Measurements from ENCODE around the gene TRPV5.

The TRPV5 gene

DNA sequence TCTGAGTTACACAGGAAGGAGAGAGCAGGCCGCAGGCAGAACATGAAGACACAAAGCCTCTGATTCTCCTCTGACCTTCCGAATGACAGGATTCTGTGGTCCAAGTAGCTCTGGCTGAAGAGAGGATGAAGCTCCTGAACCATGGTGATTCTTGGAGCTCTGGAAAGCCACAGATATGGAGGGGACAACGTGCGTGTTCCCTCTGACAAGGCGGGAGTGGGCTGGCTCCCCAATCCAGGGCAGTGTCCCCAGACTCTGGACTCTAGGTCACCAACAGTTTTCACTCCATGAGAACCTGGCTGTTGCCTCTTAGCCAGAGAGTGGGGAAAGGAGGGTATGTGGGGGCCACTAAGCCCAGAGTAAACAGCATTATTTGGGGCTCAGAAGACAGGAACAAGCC, 40.6 kb downstream of the TRPV5 start:
- DNase-seq = no peak
- Mint-ChIP-seq H3K27me3 (peaks cover 3% of the 10 kb centered on the region), H3K9me3 (no peaks in the 10 kb centered on the region), H3K4me3 (no peak overlapping the region), H3K36me3 (ENCODE audit: low read depth) (no peaks in the 10 kb centered on the region), H3K27ac (no peak overlapping the region), H3K4me1 (ENCODE audit: low read depth) (no peaks in the 10 kb centered on the region)

DNA sequence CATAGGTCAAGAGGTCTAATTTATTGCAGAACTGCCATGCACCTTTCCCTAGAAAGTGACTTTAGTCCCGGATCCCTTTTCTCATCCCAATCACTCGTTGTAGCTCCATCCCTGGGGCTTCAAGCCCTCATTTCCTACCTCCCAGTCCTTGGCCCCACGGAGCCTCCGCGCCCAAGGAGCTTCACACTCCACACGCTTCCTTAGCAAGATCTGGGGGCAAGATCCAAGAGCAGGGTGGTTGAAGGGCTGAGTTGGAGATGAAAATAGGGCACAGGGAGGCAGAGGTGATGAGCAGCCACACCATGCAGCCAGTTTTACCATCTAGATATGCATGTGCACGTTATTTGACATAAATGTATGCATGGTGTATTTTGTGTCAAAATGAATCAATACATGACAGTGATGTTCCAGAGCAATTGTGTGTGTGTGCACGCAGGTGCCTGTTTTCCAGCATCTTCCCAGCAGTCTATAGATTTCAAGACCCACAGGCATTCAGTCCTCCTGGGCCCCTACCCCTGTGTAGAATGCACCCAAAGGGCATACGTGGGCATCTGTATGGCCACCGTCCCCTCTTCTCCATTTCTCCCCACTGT, 42.0 kb downstream of the TRPV5 start:
- no peaks in the 10 kb centered on the region for H3K36me3 Mint-ChIP-seq (ENCODE audit: low read depth)
- no peaks in the 10 kb centered on the region for H3K4me1 Mint-ChIP-seq (ENCODE audit: low read depth)
- H3K4me3 Mint-ChIP-seq = no peak overlapping the region
- no peak for DNase-seq
- no peaks in the 10 kb centered on the region for H3K27me3 Mint-ChIP-seq
- H3K27ac Mint-ChIP-seq = no peak overlapping the region
- no peaks in the 10 kb centered on the region for H3K9me3 Mint-ChIP-seq

DNA sequence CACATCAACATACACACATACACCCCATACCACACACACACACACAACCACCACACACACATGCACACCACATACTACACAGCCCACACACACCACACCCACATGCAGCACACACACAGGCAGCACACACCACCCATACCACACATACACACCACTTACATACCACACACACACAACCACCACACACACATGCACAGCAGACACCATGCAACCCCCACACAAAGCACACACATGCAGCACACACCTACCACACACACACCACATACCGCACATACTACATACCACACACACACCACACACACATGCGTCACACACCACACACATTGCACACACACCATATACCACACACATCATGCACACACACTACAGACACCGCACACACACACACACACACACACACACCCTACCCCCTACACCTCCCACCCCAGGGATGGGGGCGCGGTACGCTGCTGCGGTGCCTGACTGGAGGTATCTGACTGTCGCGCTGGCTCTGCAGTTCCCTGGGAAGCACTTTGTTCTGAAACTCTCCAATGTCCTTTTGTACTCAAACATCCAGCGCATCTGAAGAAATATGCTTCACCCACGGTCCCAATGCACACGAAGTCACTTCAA, 42.6 kb downstream of the TRPV5 start:
- Mint-ChIP-seq H3K27me3 (no peaks in the 10 kb centered on the region), H3K27ac (no peak overlapping the region), H3K9me3 (no peaks in the 10 kb centered on the region), H3K4me1 (ENCODE audit: low read depth) (no peaks in the 10 kb centered on the region), H3K36me3 (ENCODE audit: low read depth) (no peaks in the 10 kb centered on the region), H3K4me3 (no peak overlapping the region)
- DNase-seq = peak; percentile 9

DNA sequence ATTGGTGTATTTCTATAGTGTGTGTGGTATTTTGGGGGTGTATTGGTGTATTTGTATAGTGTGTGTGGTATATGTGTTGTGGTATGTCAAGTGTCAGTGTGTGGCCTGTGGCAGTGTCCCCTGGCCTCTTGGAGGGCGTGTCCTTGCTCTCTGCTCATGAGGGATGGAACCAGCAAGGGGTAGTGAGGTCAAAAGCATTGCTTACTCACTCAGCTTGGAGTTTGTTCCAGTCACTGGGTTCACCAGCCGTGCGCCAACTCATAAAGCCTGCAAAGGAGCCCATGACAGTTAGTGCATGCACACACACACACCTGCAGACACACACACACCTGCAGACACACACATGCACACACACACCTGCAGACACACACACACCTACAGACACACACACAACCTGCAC, 43.7 kb downstream of the TRPV5 start:
- Mint-ChIP-seq H3K4me1 (ENCODE audit: low read depth) (no peaks in the 10 kb centered on the region), H3K27ac (no peak overlapping the region), H3K27me3 (no peaks in the 10 kb centered on the region), H3K36me3 (ENCODE audit: low read depth) (no peaks in the 10 kb centered on the region), H3K4me3 (no peak overlapping the region), H3K9me3 (no peaks in the 10 kb centered on the region)
- DNase-seq = no peak

DNA sequence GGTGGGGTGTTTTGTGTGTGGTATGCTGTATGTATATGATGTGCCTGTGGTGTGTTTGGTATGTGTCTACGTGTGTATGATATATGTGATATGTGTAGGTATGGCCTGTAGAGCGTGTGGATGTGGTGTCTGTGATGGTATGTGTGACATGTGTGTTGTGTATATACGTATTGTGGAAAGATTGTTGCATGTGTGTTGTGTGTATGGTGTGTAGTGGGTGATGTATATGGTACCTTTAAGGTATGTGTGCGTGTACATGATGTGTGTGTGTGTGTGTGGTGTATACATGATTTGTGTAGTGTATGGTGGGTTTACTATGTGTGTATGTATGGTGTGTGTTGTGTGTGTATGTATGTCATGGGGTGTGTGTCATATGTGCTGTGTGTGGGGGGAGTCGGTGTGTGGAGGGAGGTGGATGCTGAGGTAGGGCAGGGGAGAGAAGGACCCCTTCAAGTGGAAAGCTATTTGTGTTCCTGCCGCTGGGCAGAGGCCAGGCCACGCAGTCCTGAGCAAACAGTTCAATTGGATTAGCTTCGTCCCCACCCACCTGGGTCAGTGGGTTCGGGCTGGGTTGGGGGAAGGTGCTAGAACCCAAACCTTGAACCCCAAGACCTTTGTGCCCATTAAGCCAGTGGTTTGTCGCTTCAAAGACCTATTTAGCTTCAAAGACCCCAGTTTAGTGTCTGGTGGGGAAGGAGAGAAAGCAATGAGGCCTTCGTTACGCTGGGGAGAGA, 46.1 kb downstream of the TRPV5 start:
- H3K27ac Mint-ChIP-seq = no peak overlapping the region
- no peaks in the 10 kb centered on the region for H3K27me3 Mint-ChIP-seq
- no peaks in the 10 kb centered on the region for H3K36me3 Mint-ChIP-seq (ENCODE audit: low read depth)
- no peak overlapping the region for H3K4me3 Mint-ChIP-seq
- H3K4me1 Mint-ChIP-seq (ENCODE audit: low read depth) = no peaks in the 10 kb centered on the region
- DNase-seq = no peak
- H3K9me3 Mint-ChIP-seq = no peaks in the 10 kb centered on the region

DNA sequence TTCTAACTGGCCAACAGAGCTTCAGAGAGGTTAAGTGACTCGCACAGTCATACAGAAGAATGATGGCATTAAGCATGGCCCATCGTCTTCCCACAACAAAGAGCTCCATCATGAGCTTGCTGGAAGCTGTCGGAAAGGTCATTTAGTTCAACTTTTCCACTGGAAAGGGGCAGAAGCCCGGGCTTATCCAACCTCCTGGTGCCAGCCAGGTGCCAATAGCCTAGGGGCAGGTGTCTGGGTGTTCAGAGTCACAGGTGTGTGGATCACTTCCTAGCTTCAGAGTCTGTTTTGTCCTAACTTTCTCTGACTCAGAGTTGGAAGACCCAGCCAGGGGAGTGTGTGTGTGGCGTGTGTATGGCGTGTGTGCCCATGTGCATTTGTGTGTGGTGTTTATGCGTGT, 46.7 kb downstream of the TRPV5 start:
- DNase-seq = no peak
- no peaks in the 10 kb centered on the region for H3K27me3 Mint-ChIP-seq
- no peaks in the 10 kb centered on the region for H3K9me3 Mint-ChIP-seq
- no peaks in the 10 kb centered on the region for H3K36me3 Mint-ChIP-seq (ENCODE audit: low read depth)
- no peaks in the 10 kb centered on the region for H3K4me1 Mint-ChIP-seq (ENCODE audit: low read depth)
- H3K4me3 Mint-ChIP-seq = no peak overlapping the region
- H3K27ac Mint-ChIP-seq = no peak overlapping the region

DNA sequence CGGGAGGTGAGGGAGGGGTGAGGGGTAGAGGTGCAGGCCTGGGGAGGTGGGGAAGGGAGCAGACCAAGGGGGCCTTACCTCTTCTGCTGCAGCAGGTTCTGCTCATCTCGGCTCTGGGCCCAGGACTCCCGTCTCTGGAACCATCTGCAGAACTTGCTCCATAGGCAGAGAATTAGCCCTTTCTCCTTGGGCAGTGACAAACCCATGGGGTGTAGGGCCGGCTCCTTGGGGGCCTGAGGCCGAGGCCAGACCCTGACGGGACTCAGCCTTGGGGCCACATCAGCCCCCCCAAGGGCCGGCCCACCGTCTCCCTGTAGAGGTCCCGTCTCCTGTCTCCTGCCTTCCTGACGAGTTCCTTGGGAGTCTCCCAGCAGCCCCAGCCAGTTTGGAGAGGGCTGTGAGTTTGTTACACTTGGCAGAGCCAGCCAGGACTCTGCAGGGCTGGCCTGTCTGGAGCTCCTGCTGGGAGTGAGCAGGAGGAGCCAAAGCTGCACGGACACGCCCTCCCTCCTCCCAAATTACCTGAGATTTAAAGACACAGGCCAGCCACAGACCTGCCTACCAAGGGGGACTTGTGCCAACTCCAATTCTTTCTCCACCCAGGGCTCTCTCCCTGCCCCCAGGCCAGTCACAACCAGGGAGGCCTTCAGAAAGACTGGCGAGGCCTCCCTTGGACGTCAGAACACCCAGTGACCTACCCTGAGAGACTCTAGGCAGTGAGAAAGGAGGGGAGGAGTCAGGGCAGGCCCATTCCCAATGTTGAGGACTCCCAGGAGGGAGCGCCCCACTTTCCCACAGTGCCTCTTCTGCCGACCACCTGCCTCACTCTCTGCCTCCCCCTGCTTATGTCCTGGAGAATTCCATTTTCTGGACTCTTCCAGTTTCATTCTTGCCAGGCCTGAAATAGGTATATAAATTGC, 48.0 kb downstream of the TRPV5 start, which contains the start of gene TRPV6:
Gene TRPV6, minus strand, starts transcription at position 435 of the 920 bp plus-strand sequence.
- H3K4me1 Mint-ChIP-seq (ENCODE audit: low read depth) = no peaks in the 10 kb centered on the region

DNA sequence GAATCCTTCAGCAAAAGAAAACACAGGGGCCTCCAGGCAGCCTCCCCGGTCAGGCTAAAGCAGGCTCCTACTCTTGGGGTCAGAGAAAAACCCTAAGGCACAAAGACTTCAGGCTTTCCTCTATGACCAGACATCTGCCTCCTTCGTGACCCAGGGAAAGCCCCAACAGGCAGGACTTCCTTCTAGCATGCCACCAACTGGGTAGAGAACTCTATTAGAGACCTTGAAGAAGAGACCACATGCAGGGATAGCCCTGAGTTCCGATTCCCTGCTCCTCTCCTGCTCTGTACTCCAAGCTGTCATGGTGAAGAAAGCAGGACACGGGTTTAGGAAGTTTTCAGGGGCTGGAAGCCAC, 49.3 kb downstream of the TRPV5 start:
- no peaks in the 10 kb centered on the region for H3K36me3 Mint-ChIP-seq (ENCODE audit: low read depth)
- H3K9me3 Mint-ChIP-seq = no peaks in the 10 kb centered on the region
- H3K4me3 Mint-ChIP-seq = no peak overlapping the region
- no peak overlapping the region for H3K27ac Mint-ChIP-seq
- H3K4me1 Mint-ChIP-seq (ENCODE audit: low read depth) = no peaks in the 10 kb centered on the region
- H3K27me3 Mint-ChIP-seq = peaks cover 3% of the 10 kb centered on the region
- no peak for DNase-seq

More for the DNA sequence above, 48.0 kb downstream of the TRPV5 start, which contains the start of gene TRPV6:
- Mint-ChIP-seq H3K36me3 (ENCODE audit: low read depth) (no peaks in the 10 kb centered on the region), H3K9me3 (no peaks in the 10 kb centered on the region), H3K27me3 (peaks cover 3% of the 10 kb centered on the region), H3K27ac (no peak within 1 kb of the TSS), H3K4me3 (no peak within 1 kb of the TSS)
- DNase-seq = peak; percentile 20

DNA sequence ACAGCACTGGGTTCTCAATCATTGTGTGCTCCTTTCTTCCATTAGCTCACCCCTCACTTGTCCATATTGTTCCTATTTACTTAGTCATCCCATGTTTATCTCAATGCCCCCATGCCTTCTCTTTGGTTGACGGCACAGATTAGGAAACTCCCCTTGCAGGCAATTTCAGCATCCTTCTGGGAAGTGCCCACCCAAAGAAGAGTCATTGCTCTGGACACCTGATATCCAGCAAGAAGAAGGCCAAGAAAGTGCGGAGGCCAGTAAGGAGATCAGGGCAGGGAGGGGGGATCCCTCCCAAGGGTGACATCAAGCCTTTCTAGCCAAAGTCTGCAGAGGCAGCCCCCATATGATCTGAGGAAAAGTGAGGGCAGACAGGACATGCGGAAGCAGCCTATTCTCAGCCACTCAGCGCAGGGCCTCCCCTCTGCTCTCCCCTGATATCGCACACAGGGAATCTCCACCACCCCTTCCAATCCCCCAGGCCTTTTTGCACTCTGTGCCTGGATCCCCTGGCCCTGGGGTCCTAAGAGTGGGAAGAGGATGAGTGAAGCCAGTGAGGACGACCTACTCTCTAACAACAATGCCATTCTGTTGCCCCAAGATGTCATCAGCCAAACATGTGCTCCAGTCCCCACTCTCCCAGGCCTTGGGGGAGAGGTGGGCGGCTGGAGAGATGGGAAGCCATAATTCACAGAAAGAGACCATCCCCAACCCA, 49.8 kb downstream of the TRPV5 start:
- H3K9me3 Mint-ChIP-seq = no peaks in the 10 kb centered on the region
- no peaks in the 10 kb centered on the region for H3K4me1 Mint-ChIP-seq (ENCODE audit: low read depth)
- no peak overlapping the region for H3K4me3 Mint-ChIP-seq
- no peak overlapping the region for H3K27ac Mint-ChIP-seq
- peak; percentile 19 for DNase-seq
- H3K27me3 Mint-ChIP-seq = peaks cover 3% of the 10 kb centered on the region
- H3K36me3 Mint-ChIP-seq (ENCODE audit: low read depth) = no peaks in the 10 kb centered on the region

DNA sequence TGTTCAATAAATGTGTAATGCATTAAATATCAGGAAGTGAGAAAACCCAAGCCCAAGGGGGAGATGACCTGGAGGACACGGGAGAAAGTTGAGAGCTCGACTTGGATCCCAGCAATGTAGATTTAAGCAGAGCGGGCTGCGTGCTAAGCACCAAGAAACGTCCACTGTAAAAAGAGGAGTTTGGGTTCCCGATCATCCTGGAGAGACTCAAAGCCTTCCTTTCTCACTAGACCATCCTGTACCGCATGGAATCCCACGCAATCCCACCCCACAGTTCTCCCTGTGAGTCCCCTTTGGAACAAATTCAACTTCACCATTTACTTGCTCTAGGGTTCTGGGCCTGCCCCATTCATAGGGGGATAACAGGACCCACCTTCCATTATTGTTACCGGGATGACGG, 50.4 kb downstream of the TRPV5 start:
- Mint-ChIP-seq H3K9me3 (no peaks in the 10 kb centered on the region), H3K27me3 (peaks cover 3% of the 10 kb centered on the region), H3K36me3 (ENCODE audit: low read depth) (no peaks in the 10 kb centered on the region), H3K4me3 (no peak overlapping the region), H3K4me1 (ENCODE audit: low read depth) (no peaks in the 10 kb centered on the region), H3K27ac (no peak overlapping the region)
- DNase-seq = peak; percentile 8

DNA sequence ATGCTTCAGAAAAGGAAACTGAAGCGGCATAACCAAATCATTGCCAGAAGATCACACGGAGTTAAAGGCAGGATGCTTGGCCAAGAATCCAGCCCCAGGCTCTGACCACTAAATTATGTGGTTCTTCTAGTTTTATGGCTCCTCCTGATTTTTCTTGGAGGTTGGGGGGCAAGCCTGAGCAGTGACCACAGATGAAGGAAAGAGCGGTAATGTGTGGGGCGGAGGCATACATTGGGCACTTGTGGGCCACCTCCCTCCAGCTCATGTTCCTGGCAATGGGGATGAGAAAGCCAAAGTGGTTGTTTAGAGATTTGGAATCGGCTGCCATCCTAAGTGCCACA, 51.2 kb downstream of the TRPV5 start:
- peaks cover 3% of the 10 kb centered on the region for H3K27me3 Mint-ChIP-seq
- no peaks in the 10 kb centered on the region for H3K9me3 Mint-ChIP-seq
- no peaks in the 10 kb centered on the region for H3K4me1 Mint-ChIP-seq (ENCODE audit: low read depth)
- no peak overlapping the region for H3K27ac Mint-ChIP-seq
- no peak for DNase-seq
- H3K4me3 Mint-ChIP-seq = no peak overlapping the region
- H3K36me3 Mint-ChIP-seq (ENCODE audit: low read depth) = no peaks in the 10 kb centered on the region

DNA sequence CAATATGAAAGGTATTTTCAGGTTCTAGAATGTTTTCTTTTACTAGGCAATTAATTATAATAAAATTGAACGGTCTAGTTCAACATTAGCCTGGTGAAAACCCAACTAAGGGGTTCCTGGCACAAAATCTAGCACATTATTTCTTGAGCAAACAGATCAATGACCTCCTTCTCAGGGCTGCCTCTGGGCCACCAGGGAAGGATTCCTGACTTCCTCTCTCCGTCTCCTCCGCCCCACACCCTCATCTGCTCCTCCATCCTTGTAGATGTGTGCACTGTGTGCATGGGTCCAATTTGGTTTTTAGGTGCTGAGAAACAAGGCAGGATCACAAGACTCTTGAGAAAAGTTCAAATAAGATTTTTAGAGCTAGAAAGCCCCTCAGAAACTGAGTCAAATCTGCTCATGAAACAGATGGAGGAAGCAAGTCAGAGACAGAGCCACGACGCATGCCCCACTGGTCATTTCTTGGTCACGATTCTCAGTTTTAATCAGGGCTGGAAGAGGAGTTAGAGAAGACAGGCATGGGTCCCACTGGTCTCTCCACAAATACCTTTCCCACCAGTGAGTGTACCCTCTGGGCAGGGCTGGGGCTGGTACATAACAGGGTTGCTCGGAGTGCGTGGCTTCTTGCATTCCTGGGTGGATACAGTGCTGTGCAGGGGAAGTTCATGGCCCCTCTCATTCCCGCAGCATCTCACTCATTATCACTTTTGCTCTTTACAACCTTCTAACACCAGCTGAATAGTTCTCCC, 51.8 kb downstream of the TRPV5 start:
- Mint-ChIP-seq H3K36me3 (ENCODE audit: low read depth) (no peaks in the 10 kb centered on the region), H3K4me1 (ENCODE audit: low read depth) (no peaks in the 10 kb centered on the region), H3K9me3 (no peaks in the 10 kb centered on the region), H3K27ac (no peak overlapping the region), H3K27me3 (peaks cover 3% of the 10 kb centered on the region), H3K4me3 (no peak overlapping the region)
- no peak for DNase-seq

DNA sequence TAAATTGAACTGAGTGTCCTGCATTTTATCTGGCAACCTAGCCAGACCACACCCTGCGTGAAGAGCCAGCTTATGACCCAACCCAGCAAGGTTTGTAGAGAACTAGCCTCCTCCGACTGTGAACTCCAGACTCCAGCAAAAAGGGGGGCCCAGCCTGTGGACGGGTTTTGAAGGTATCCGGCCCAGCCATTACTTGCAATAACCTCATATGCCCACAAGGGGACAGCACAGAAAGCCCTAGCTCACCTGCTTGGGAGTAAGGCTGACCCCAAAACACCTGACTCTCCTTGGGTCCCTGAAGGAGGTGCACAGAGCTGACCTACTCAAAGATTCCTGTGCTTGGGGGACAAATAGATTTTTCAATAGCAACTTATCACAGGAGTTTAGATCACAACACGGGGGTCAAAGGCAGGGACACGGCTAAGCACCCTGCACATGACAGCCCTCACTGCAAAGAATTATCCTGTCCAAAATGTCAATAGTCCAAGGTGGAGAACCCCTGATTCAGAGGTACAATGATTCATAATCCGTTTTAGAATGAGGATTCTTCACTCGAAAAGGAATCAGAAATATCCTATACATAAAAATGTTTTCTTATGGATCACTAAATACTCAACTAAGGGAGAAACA, 52.6 kb downstream of the TRPV5 start:
- H3K4me1 Mint-ChIP-seq (ENCODE audit: low read depth) = no peaks in the 10 kb centered on the region
- no peaks in the 10 kb centered on the region for H3K36me3 Mint-ChIP-seq (ENCODE audit: low read depth)
- no peak overlapping the region for H3K4me3 Mint-ChIP-seq
- peaks cover 3% of the 10 kb centered on the region for H3K27me3 Mint-ChIP-seq
- peak; percentile 50 for DNase-seq
- no peak overlapping the region for H3K27ac Mint-ChIP-seq
- H3K9me3 Mint-ChIP-seq = no peaks in the 10 kb centered on the region
